Mesenchymal stem cell (in vitro differentiated cells and primary cell): ENCODE measurements around the gene TTLL6.
A peak's percentile ranks its signal among the peaks of the same experiment; 100 is the strongest.
"Not testable (repeated sequence)": the region's sequence is repeated elsewhere in the genome, so short reads cannot be mapped to it uniquely, and the experiment has no call there.

Experiments used
- DNase-seq: peaks from one replicate; pipeline ENCODE4 v3.0.0-alpha.2; 2013
- H2AFZ ChIP-seq: one replicate; pipeline ENCODE4 v1.6.1; 2013; ENCODE audit warnings: low read depth, mild to moderate bottlenecking, control low read depth, inconsistent platforms, low read length, moderate library complexity
- H2AK5ac ChIP-seq: 2 replicates; pipeline ENCODE4 v1.6.1; 2013; ENCODE audit warnings: low read length, moderate library complexity, mild to moderate bottlenecking, inconsistent platforms; ENCODE audit not compliant: severe bottlenecking
- H2BK120ac ChIP-seq: one replicate; pipeline ENCODE4 v1.6.1; 2013; ENCODE audit warnings: low read depth, mild to moderate bottlenecking, inconsistent platforms, low read length, moderate library complexity
- H2BK12ac ChIP-seq, 2 experiments: one replicate each; pipeline ENCODE4 v1.6.1; 2013; ENCODE audit warnings: inconsistent platforms in 2 of 2, low read length in 2 of 2, mild to moderate bottlenecking in 2 of 2, moderate library complexity in 2 of 2, control low read depth in 1 of 2
- H2BK15ac ChIP-seq: one replicate; pipeline ENCODE4 v1.6.1; 2013; ENCODE audit warnings: mild to moderate bottlenecking, low read depth, inconsistent platforms; ENCODE audit not compliant: poor library complexity, severe bottlenecking
- H2BK5ac ChIP-seq: 2 replicates; pipeline ENCODE4 v1.6.1; 2013; ENCODE audit warnings: low read depth, mild to moderate bottlenecking, low read length, control low read depth, inconsistent platforms; ENCODE audit not compliant: poor library complexity, severe bottlenecking
- H3K14ac ChIP-seq, 2 experiments: one replicate each; pipeline ENCODE4 v1.6.1; 2013; ENCODE audit warnings: inconsistent platforms in 2 of 2, low read length in 2 of 2, control low read depth in 1 of 2, mild to moderate bottlenecking in 1 of 2, moderate library complexity in 1 of 2
- H3K18ac ChIP-seq, 2 experiments: one replicate each; pipeline ENCODE4 v1.6.1; 2013; ENCODE audit warnings: inconsistent platforms in 2 of 2, low read length in 2 of 2, control low read depth in 1 of 2, low read depth in 1 of 2, mild to moderate bottlenecking in 1 of 2
- H3K23ac ChIP-seq, 2 experiments: one replicate each; pipeline ENCODE4 v1.6.1; 2013; ENCODE audit warnings: inconsistent platforms in 2 of 2, low read length in 2 of 2, mild to moderate bottlenecking in 2 of 2, moderate library complexity in 2 of 2, control low read depth in 1 of 2
- H3K27ac ChIP-seq: 2 replicates; pipeline ENCODE4 v1.5.1; 2013; ENCODE audit warnings: mild to moderate bottlenecking, moderate library complexity, low read length, control low read depth, inconsistent platforms; ENCODE audit not compliant: poor library complexity, severe bottlenecking
- H3K27me3 ChIP-seq, 2 experiments: 2 replicates each; pipeline versions ENCODE4 v1.6.1 to v1.7.0; 2013; ENCODE audit warnings: low read length in 2 of 2, mild to moderate bottlenecking in 2 of 2, moderate library complexity in 2 of 2, control low read depth in 1 of 2, inconsistent platforms in 1 of 2; ENCODE audit not compliant: control insufficient read depth in 1 of 2, insufficient read depth in 1 of 2
- H3K36me3 ChIP-seq, 2 experiments: 2 replicates each; pipeline versions ENCODE4 v1.6.1 to v1.7.0; 2013; ENCODE audit warnings: low read length in 2 of 2, control low read depth in 1 of 2, inconsistent platforms in 1 of 2, low read depth in 1 of 2, mild to moderate bottlenecking in 1 of 2; ENCODE audit not compliant: insufficient read depth in 2 of 2, control insufficient read depth in 1 of 2
- H3K4ac ChIP-seq, 2 experiments: one replicate each; pipeline ENCODE4 v1.6.1; 2013; ENCODE audit warnings: inconsistent platforms in 2 of 2, low read length in 2 of 2, mild to moderate bottlenecking in 2 of 2, moderate library complexity in 2 of 2, control low read depth in 1 of 2, low read depth in 1 of 2
- H3K4me1 ChIP-seq: 2 replicates; pipeline ENCODE4 v1.6.1; 2013; ENCODE audit warnings: low read depth, low read length, control low read depth; ENCODE audit not compliant: control insufficient read depth, insufficient read depth
- H3K4me2 ChIP-seq: 2 replicates; pipeline ENCODE4 v1.6.1; 2013; ENCODE audit warnings: low read length, mild to moderate bottlenecking, inconsistent platforms; ENCODE audit not compliant: poor library complexity, severe bottlenecking
- H3K4me3 ChIP-seq, 2 experiments: 2 replicates each; pipeline versions ENCODE4 v1.5.1 to v1.7.0; 2013; ENCODE audit warnings: low read length in 2 of 2, mild to moderate bottlenecking in 2 of 2, control low read depth in 1 of 2, low read depth in 1 of 2; ENCODE audit not compliant: insufficient read depth in 1 of 2
- H3K79me1 ChIP-seq: replicated peaks from 2 replicates; pipeline ENCODE4 v1.6.1; 2013; ENCODE audit warnings: mild to moderate bottlenecking, control low read depth, low read length, inconsistent platforms; ENCODE audit not compliant: poor library complexity, severe bottlenecking
- H3K9ac ChIP-seq: 2 replicates; pipeline ENCODE4 v1.7.0; 2013; ENCODE audit warnings: mild to moderate bottlenecking, low read length, moderate library complexity
- H3K9me3 ChIP-seq: 2 replicates; pipeline ENCODE4 v1.7.0; 2013; ENCODE audit warnings: mild to moderate bottlenecking, low read length; ENCODE audit not compliant: control insufficient read depth
- H4K8ac ChIP-seq: one replicate; pipeline ENCODE4 v1.6.1; 2013; ENCODE audit warnings: inconsistent platforms, mild to moderate bottlenecking, low read length, moderate library complexity
- H4K91ac ChIP-seq: one replicate; pipeline ENCODE4 v1.6.1; 2013; ENCODE audit warnings: mild to moderate bottlenecking, low read length, inconsistent platforms
- WGBS: methylation state at CpG from one replicate; pipeline ENCODE4 v1.1.7; 2013; ENCODE audit warnings: mixed read lengths; 5-methylcytosine and 5-hydroxymethylcytosine counted together

TTLL6 gene

DNA sequence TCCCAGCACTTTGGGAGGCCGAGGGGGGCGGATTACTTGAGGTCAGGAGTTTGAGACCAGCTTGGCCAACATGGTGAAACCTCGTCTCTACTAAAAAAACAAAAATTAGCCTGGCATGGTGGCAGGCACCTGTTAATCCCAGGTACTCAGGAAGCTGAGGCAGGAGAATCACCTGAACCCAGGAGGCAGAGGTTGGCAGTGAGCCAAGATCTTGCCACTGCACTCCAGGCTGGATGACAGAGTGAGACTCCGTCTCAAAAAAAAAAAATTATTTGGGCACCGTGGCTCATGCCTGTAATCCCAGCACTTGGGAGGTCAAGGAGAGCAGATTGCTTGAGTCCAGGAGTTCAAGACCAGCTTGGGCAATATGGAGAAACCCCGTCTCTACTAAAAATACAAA is 3.9 kb upstream of the TTLL6 start:
- not testable (repeated sequence) for H2AK5ac ChIP-seq, H3K79me1 ChIP-seq, H2AFZ ChIP-seq, H4K8ac ChIP-seq, H3K4me1 ChIP-seq, H4K91ac ChIP-seq, H3K4ac ChIP-seq, H3K9ac ChIP-seq, H3K9me3 ChIP-seq, H3K14ac ChIP-seq, H3K18ac ChIP-seq, H3K4me2 ChIP-seq, H3K23ac ChIP-seq, H2BK120ac ChIP-seq, H3K36me3 ChIP-seq, H2BK15ac ChIP-seq, H3K4me3 ChIP-seq, DNase-seq, H2BK12ac ChIP-seq, H2BK5ac ChIP-seq, H3K27ac ChIP-seq
- H3K27me3 ChIP-seq: peaks cover 20 to 26% of the 10 kb centered on the region in 2 experiments
- WGBS: 95% methylated on average over 6 of the region's 6 CpGs

DNA sequence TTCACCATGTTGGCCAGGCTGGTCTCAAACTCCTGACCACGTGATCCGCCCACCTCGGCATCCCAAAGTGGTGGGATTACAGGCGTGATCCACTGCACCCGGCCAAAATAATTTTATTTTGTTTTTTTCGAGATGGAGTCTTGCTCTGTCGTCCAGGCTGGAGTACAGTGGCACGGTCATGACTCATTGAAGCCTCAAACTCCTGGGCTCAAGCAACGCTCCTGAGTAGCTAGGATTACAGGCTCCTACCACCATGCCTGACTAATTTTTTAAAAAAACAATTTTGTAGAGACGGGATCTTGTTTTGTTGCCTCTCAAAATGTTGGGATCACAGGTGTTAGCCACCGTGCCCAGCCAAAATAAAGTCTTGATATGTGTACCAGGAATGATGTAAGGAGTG is 2.4 kb upstream of the TTLL6 start:
- DNase-seq: no peak
- Histone ChIP-seq H2AFZ (no peak overlapping the region), H3K27ac (no peak overlapping the region), H4K8ac (no peak overlapping the region), H3K36me3 (no peaks in the 10 kb centered on the region), H3K4me3 (no peak overlapping the region), H2AK5ac (no peak overlapping the region), H3K9me3 (no peaks in the 10 kb centered on the region), H3K18ac (no peak overlapping the region), H3K4ac (no peak overlapping the region), H2BK15ac (no peak overlapping the region), H3K9ac (no peak overlapping the region), H4K91ac (no peak overlapping the region), H3K14ac (no peak overlapping the region), H3K27me3 (peaks cover 29 to 34% of the 10 kb centered on the region in 2 experiments), H2BK12ac (no peak overlapping the region), H2BK5ac (no peak overlapping the region), H2BK120ac (no peak overlapping the region), H3K23ac (no peak overlapping the region), H3K4me2 (no peak overlapping the region), H3K4me1 (peaks cover 9% of the 10 kb centered on the region), H3K79me1 (no peaks in the 10 kb centered on the region)
- WGBS: 82% methylated on average over 11 of the region's 11 CpGs

DNA sequence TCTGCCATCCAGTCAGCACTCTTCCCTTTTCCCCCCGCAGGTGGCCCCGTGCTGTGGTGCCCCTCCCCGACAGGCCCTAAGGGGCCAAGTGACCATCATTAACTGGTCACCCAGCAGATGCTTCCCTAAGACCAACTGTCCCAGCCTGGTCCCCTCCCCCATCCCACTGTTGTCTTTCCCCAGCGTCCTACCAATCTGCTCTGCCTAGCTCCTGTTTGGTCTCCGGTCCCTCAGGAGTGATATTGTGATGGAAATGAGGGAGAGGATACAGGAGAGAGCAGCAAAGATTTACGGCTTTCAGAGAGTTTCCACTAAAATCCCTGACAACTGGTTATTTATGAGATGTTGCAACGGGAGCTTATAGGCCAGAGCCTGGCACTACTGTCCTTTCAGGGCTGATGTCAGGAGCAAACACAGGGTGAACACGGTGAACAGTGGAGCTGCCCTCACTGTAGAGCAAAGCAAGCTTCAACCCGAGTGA is 1.4 kb upstream of the TTLL6 start:
- DNase-seq: no peak
- Histone ChIP-seq H3K9me3 (no peaks in the 10 kb centered on the region), H3K4me2 (no peak overlapping the region), H2AK5ac (no peak overlapping the region), H3K79me1 (no peaks in the 10 kb centered on the region), H3K18ac (no peak overlapping the region), H3K36me3 (no peaks in the 10 kb centered on the region), H3K27ac (no peak overlapping the region), H2BK120ac (no peak overlapping the region), H4K8ac (no peak overlapping the region), H3K9ac (no peak overlapping the region), H3K4me1 (peaks cover 9% of the 10 kb centered on the region), H3K4me3 (no peak overlapping the region), H4K91ac (no peak overlapping the region), H2AFZ (no peak overlapping the region), H3K4ac (peak overlapping the region in 1 of 2 experiments; percentile 46), H3K27me3 (peaks cover 39 to 41% of the 10 kb centered on the region in 2 experiments), H3K14ac (no peak overlapping the region), H2BK12ac (no peak overlapping the region), H2BK15ac (peak overlapping the region; percentile 73), H2BK5ac (no peak overlapping the region), H3K23ac (no peak overlapping the region)
- 24% methylated on average over 8 of the region's 9 CpGs for WGBS

DNA sequence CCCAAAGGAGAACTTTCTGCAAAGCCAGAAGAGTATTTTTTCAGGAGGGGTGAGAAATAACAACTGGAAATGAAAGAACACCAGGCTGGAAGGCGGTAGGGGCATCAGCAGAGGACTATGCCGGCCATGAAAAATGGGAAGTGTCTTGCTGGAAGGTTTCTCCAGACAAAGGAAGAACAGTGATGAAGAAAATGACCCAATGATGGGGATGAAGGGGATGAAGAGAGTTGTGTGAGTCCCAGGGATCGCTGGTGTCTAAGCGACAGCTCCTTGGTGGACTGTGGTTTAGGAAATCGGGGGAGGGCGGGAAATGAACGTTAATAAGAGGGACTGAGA is 623 bp downstream of the TTLL6 start:
- H3K4ac ChIP-seq: no peak overlapping the region
- H2AFZ ChIP-seq: no peak overlapping the region
- H3K23ac ChIP-seq: no peak overlapping the region
- no peak overlapping the region for H2AK5ac ChIP-seq
- WGBS: 1% methylated on average over 7 of the region's 7 CpGs
- no peak overlapping the region for H2BK15ac ChIP-seq
- H3K27ac ChIP-seq: no peak overlapping the region
- H2BK5ac ChIP-seq: no peak overlapping the region
- H2BK12ac ChIP-seq: no peak overlapping the region
- H3K4me3 ChIP-seq: peak overlapping the region in 1 of 2 experiments; percentile 72
- DNase-seq: no peak
- H2BK120ac ChIP-seq: no peak overlapping the region
- no peak overlapping the region for H3K9ac ChIP-seq
- peaks cover 51 to 55% of the 10 kb centered on the region in 2 experiments for H3K27me3 ChIP-seq
- H3K14ac ChIP-seq: no peak overlapping the region
- H3K18ac ChIP-seq: no peak overlapping the region
- H4K8ac ChIP-seq: no peak overlapping the region
- no peak overlapping the region for H4K91ac ChIP-seq
- no peaks in the 10 kb centered on the region for H3K36me3 ChIP-seq
- H3K4me2 ChIP-seq: peak overlapping the region; percentile 88
- H3K79me1 ChIP-seq: no peaks in the 10 kb centered on the region
- no peaks in the 10 kb centered on the region for H3K9me3 ChIP-seq
- H3K4me1 ChIP-seq: peaks cover 9% of the 10 kb centered on the region
